Astrocyte of the hippocampus (primary cell): ENCODE data around the gene DCBLD1.

ENCODE experiments used
- DNase-seq: peaks from one replicate; pipeline ENCODE4 v3.0.0; 2011; ENCODE audit warnings: low read depth, low spot score

The DCBLD1 gene

DNA sequence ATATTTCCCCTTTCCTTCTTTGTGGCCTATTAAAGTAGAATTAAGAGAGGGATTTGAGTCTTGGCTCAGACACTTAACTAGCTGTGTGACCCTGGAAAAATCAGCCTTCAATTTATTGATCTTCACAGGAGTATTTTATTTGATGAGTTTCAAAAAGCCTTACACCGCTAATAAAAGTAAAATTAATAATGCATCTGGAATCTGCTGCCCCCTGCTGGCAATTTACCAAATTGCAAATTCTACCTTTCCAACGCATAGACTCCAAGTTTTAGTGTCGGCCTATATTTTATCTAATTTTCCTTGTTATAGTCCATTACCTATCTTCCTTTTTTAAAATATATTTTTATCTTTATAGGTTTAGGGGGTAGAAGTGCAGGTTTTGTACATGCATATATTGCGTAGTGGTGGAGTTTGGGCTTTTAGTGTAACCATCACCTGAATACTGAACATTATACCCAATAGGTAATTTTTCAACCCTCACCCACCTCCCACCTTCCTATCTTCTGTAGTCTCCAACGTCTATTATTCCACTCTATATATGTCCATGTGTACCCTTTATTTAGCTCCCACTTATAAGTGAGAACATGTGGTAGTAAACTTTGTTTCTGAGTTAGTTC is 73.5 kb downstream of the DCBLD1 start:
- DNase-seq: peak; percentile 62

DNA sequence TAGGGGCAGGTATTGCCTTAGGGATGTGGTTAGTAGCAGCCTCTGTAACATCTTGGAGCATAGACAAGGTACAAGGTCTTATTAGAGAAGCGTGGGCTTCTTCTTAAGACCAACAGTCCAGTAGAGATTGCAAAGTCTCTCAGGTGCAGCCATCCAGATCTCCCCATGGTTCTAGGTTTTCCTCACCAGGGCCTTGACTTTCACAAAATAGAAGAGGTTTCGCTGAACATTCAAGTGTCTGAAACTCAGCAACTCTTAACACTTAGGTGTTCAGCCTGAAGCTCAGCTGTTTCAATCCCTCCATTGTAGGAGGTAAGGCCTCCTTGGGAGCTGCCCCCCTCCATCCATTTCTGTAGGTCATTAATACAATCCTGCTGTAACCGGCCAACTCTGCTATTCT is 75.5 kb downstream of the DCBLD1 start:
- no peak for DNase-seq

- no peak for DNase-seq
Measured at GRCh38 chr6:117558818-117559217, 76.3 kb downstream of the DCBLD1 start.

- no peak for DNase-seq
Measured at GRCh38 chr6:117559299-117559698, 76.8 kb downstream of the DCBLD1 start.

- no peak for DNase-seq
Measured at GRCh38 chr6:117561128-117561527, 78.7 kb downstream of the DCBLD1 start.

- no peak for DNase-seq
Measured at GRCh38 chr6:117564681-117565080, 82.2 kb downstream of the DCBLD1 start.

DNA sequence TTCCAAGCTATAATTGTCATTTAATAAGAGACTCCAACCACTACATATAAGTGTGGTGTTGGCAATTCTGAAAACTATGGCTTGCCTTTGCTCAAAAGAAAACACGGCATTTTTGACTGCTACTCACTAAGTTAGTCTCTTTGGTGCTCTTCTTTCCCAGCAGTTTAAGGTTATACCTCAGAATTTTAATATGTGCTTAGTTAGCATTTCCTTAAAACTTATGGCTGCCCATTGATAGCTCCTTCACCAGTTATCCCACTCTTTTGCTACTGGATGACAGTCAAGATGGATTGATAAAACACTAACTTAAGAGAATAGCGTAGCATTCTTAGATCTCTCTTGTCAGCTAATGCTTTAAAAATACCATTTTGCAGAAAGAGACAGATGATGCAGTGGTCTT is 85.8 kb downstream of the DCBLD1 start:
- no peak for DNase-seq

GRCh38 chr6:117568831-117569410 is 86.4 kb downstream of the DCBLD1 start:
- DNase-seq: no peak

DNA sequence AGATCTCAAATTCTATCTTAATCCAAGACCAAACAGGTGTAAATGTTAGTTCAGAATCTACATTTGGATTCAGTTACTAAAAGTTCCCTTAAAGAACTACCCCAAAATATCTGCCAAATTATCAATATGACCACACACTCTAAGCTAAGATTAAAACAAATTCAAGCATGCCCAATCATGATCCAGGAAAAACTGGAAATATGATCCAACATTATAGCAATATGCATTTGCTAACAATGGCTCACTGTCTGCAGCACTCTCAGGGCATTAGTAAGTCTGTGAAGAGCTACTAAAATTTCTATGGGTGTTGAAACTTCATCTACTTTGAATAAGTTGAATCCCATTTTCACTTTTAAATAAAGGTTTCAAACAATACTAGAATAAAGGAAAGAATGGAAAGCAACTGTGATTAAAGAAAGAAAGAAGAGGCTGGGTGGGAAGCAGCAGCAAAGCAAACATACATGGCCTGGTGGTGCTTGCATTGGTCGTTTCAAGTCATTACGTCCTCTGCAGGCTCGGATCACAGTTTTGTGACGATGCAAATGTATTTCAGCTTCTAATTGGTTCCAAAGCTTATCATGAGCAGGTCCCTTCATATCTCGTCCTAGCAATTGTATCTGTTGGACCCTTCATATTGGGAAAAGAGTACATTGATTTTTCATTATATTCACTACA is 90.7 kb downstream of the DCBLD1 start:
- no peak for DNase-seq

DNA sequence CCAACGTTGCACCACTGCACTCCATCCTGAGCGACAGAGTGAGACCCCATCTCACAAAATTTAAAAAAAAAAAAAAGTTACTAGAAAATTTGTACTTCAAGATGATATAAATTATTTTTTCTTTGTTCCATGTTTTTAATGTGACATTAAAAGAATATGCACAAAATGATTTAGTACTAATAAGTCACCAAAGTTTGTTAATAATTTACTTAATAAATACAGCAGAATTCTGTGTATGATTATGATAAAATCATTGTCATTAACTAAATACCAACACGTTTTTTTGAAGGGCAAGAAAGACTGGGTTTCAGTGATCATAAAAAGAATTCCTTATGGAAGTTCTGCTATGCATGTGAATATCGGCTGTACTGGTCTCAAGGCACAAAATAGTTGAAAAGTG is 91.7 kb downstream of the DCBLD1 start:
- no peak for DNase-seq

GRCh38 chr6:117585647-117586046 is 103.2 kb downstream of the DCBLD1 start:
- no peak for DNase-seq

GRCh38 chr6:117590447-117590846 is 108.0 kb downstream of the DCBLD1 start:
- no peak for DNase-seq

DNA sequence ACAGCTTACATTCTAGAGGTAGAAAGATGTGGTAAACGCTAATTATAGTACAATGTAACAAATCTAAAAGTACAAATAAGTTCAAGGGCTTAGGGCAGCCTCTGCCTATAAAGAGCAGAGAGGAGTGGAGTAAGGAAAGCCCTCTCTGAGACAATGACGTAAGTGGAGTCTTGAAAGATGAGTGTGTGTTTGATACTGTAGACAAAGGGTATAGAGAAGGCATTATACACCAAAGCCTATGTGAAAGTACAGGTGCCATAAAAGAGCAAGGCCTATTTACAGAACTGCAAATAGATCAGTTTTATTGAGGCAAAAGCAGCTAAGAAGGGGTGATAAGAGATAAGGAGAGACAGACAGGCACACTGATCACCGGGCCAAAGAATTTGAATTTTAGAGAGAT is 108.9 kb downstream of the DCBLD1 start:
- no peak for DNase-seq

- no peak for DNase-seq
Measured at GRCh38 chr6:117592983-117593759, 110.7 kb downstream of the DCBLD1 start.

GRCh38 chr6:117595099-117595923 is 112.8 kb downstream of the DCBLD1 start:
- no peak for DNase-seq

DNA sequence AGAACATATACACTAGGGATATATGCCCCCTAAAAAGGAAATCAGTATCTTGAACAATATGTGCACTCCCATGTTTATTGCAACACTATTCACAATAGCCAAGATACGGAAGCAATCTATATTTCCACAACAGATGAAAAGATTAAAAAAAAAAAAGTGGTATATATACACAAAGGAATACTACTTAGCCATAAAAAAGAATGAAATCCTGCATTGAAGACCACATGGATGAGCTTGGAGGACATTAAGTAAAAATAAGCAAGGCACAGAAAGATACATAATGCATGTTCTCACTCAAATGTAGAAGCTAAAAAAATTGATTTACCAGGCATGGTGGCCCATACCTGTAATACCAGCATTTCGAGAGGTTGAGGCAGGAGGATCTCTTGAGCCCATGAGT is 115.3 kb downstream of the DCBLD1 start:
- no peak for DNase-seq
